Ureter (tissue), 1 donor: ENCODE measurements around the gene CACUL1. TPM values are rescaled to one million over a fixed set of nuclear protein-coding genes. Genes with fewer than 3 reads are reported as not detected.
"Not testable (repeated sequence)": the region's sequence is repeated elsewhere in the genome, so short reads cannot be mapped to it uniquely, and the experiment has no call there.

Source experiments
- DNase-seq: peaks from one replicate; pipeline ENCODE4 v3.0.0-alpha.2; 2020; ENCODE audit warnings: low spot score
- total RNA-seq: library from RNA; stranded (reverse); gene quantifications from one replicate; pipeline ENCODE4 v1.2.4, GENCODE V29; 2023
- donor health status: DM: yes; HTN: yes; CAD: no.

Gene CACUL1
- total RNA-seq, 1 donor from 2014 or later = 66.0 TPM

GRCh38 chr10:118768041-118768919 lies 13.5 kb upstream of the CACUL1 start:
- no peak for DNase-seq

DNA sequence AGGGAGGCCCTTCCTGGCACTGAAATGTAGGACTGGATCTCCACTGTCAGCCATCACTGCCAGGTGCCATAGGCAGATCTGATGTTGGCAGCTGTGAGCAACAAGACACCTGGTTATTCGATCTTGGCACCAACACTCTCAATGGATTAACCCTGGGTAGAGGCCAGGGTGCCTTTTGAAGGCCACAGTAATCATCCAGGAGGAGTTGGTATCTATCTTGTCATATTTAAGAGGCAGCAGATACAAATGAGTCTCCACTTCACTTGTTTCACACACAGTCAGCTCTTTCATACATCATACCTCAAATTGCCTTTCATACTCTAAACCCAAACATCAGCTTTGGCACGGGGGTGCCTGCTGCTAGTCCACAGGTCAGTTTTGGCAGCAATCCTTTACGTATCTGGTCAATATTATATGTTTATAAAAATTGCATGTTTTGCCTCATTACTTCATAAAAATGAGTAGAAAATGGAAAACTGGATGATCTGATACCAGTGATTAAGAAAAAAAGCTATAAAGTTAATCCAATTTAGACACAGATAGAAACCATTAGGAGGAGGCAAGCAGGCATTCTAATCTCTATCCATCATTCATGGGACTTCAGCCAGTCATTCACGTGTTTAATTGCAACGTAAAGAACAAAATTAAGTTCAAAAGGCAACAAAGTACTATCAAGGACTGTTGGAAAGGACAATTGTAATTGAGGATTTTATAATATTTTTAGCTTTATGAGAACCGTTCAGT lies 12.7 kb upstream of the CACUL1 start:
- DNase-seq = no peak

DNA sequence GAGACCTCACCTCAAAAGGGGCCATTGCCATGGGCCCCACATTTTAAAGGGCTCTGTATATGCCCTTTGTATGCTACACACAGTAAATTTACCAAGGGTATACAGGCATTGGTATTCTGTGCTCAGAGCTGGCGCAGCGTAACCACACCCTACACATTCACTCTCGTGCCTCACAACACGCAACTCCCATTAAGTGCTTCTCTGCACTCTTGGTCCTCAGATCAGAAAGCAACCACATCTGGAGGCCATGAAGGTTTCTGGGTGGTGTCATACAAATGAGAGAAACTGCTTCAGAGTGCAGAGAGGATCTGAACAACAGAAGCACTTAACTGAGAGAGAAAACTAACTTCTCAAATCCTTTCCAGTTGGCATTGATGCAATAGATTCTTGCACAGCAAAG lies 9.4 kb upstream of the CACUL1 start:
- no peak for DNase-seq

DNA sequence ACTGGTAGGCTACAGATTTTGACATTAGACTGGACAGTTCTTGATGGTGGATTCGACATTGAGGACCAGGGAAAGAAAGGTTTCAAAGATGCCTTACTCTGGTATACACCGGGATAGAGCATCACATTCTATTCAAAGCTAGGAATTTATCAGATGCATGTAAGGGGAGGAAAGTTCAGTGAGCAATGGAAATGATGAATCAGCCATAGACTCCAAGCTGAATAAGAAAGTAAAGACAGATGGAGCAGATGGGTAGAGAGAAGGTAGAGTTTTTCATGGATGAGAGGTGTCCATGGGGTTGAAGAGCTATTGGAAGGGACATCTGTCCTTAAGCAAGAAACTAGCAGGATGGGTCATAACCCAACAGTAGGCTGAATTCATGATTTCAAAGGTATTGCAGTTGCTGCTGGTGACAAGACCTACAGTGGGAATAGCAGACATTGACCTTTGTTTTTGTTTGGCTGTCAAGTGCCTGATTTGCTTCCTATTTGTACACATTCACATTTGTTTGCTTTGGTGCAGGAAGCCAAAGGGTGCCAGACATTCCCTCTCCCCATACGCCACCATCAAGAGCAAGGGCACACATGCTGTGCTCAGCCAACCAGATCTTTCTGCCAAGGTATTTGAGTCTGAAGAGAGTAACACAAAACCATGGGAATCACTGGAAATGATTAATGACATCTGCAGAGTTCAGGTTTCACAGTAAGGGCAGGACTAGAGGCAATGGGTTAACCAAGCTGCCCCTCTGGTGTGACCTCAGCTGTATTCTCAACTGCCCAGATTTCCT lies 8.6 kb upstream of the CACUL1 start:
- DNase-seq = no peak

DNA sequence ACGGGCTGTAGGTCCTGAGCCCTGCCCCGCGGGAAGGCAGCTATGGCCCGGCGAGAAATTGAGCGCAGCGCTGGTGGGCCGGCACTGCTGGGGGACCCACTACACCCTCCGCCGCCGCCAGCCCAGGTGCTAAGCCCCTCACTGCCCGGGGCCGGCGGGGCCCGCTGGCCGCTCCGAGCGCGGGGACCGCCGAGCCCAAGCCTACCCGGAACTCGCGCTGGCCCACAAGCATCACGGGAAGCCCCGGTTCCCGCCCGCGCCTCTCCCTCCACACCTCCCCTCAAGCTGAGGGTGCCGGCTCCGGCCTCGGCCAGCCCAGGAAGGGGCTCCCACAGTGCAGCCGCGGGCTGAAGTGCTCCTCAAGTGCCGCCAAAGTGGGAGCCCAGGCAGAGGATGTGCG lies 5.5 kb upstream of the CACUL1 start:
- DNase-seq = peak; percentile 32

GRCh38 chr10:118758449-118758848 lies 3.7 kb upstream of the CACUL1 start:
- DNase-seq = no peak

DNA sequence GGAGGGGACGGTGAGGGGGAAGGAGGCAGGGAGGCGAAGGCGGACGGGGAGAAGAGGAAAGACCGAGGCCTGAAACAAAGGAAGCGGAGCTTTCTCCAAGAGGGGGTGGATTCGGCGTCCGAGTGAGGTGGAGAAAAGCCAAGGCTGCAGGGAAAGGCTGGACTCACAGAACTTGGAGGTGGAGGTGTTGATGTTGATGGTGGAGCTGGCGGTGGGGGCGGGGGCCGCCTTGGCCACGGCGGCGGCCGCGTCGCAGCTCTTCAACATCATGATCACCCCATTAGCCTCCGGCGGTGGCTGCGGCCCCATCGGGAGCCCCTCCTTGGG lies 578 bp downstream of the CACUL1 start:
- peak; percentile 73 for DNase-seq

GRCh38 chr10:118753331-118754228 lies 1.2 kb downstream of the CACUL1 start:
- DNase-seq = no peak

DNA sequence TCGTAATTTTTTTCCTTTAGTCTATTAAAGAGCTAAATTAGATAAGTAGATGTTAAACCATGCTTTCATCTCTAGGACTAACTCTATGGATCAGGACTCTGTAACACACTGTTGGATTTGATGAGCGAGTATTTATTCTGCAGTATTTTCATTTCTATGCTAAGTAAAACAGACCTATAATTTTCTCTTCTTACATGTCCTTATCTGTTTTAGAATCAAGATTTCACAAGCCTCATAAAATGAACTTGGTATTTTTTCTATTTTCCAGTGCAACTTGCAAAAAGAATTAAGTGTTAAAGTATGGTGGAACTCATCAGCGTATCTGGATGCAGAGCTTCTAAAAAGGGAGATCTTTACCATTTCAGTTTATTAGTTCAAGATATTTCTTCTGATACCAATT lies 2.4 kb downstream of the CACUL1 start:
- no peak for DNase-seq

DNA sequence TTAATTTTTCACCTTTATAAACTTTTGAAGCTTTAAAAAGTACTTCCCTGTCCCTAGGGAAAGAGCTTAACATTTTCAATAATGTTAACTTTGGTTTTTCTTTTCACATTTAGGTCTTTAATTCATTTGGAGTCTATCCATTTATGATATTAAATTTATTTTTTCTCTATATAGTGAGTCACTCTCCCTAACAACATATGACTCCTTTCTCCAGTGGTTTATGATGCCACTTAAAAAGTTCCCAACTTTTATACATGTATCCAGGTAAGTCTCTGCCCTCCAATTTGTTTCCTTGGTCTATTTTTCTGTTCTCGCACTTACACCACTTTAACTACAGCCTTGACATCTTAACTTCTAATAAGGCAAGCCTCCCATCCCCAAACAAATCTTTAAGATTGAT lies 3.5 kb downstream of the CACUL1 start:
- no peak for DNase-seq

DNA sequence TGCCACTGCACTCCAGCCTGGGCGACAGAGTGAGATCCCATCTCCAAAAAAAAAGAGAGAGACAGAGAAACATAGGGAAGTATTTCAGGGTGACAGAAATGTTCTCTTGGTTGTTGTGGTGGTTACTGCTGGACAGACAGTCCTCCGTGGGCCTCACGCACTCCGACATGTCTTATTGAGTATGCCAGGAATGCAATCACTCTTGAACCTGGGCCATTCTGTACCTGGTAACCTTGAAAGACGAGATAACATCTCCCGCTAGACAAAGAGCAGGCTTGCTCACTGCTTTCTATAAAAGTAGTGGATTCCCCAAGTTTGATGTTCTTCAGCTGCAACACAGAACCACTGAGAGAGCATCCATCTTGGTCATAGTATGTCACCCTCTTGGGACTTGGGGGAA lies 6.7 kb downstream of the CACUL1 start:
- no peak for DNase-seq

DNA sequence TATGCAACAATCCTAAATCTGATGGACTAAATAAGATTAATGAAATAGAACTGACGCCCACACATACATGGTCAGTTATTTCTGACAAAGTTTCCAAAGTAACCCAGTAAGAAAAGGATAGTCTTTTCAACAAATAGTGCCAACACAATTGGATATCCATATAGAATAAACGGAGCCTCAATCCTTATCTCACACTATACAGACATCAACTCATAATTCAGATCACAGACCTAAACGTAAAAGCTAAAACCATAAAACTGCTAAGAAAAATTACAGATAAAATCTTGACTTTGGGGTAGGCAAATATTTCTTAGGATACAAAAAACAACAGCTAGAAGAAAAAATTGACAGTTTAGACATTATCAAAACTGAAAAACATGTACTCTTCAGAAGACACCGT lies 8.5 kb downstream of the CACUL1 start:
- no peak for DNase-seq

GRCh38 chr10:118745056-118745455 lies 9.7 kb downstream of the CACUL1 start:
- no peak for DNase-seq

- DNase-seq = not testable (repeated sequence)
These were observed 10.3 kb downstream of the CACUL1 start for GRCh38 chr10:118744346-118744918.

DNA sequence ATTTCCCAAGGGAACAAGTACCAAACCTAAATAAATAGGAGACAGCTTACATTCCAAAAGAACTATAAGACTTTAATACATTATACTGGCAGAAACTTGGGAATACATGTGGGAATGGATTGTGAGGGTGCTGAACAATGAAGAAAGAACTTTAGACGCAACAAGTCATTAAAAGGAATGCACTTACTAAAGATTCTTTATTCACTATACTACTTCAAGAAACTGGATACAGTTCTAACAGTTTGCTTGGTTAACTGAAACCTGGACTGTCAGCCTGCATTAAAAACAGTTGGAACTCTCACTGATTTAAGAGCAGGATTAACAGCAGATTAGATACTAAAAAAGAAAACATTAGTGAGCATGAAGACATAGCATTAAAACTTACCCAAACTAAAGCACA lies 12.0 kb downstream of the CACUL1 start:
- no peak for DNase-seq

DNA sequence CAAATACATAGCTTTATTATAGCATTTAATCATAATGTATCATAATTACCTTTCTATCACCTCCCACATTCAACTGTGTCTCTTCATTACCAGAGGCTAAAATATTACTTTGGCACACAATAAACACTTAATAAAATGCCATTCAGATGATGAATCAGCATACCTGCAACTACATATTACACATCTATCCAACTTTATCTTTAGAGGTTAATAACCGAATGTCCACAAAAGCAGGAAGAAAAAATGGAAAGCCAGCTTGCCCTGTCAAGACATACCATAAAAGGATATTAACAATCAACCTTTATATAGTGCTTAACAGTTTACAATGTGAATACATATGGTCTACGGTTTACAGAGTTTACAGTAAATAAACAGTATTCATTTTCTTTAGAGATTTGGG lies 12.7 kb downstream of the CACUL1 start:
- DNase-seq = no peak

- DNase-seq = no peak
These were observed 16.4 kb downstream of the CACUL1 start for GRCh38 chr10:118738406-118738805.

DNA sequence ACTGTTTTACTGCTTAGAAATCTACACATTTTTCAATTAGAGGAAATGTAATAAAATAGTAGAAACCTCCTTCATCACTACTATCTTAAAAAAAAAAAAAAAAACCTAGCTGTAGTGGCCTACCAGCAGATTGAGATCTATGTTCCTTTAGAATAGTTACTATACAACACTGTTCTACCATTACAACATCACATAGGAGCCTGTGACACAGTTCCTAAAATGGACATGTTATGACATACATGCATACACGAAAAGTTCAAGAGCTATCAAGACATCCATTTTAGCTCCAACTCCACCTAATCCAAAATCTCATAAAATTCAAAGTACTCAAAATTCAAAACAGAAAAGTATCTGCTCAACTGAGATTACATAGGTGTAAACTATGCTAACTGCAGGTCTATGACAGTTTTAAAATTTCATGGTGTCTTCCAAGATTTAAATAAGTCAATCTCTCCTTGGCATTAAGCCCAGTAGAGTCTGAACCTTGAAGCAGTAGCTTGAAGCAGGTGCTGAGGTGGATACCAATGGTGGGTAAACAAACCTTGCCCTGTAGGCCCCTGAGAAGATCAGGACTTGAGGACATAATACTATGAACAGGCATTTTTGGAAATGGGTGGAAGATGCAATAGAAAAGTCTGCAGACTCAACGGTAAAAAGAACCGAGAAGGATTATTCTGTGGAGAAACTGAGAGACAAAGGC lies 17.0 kb downstream of the CACUL1 start:
- no peak for DNase-seq

DNA sequence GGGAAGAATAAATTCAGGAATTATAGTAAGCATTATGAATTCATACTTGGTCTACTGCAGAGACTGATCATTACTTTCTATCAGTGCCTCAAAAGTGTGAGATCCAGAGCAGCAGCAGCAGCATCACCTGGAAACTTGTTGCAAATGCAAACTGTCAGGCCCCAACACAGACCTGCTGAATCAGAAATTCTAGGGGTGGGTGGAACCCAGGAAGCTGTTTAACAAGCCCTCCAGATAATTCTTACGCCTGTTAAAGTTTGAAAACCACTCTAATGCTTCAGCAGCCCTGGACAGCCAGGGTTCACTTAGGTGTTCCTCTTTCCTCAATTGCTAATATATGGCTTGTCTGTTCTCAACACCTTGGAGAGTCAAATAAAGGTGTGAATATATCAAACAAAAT lies 19.5 kb downstream of the CACUL1 start:
- no peak for DNase-seq

GRCh38 chr10:118734475-118734874 lies 20.3 kb downstream of the CACUL1 start:
- no peak for DNase-seq
